ENCODE results near the gene DIS3L2.

DNA sequence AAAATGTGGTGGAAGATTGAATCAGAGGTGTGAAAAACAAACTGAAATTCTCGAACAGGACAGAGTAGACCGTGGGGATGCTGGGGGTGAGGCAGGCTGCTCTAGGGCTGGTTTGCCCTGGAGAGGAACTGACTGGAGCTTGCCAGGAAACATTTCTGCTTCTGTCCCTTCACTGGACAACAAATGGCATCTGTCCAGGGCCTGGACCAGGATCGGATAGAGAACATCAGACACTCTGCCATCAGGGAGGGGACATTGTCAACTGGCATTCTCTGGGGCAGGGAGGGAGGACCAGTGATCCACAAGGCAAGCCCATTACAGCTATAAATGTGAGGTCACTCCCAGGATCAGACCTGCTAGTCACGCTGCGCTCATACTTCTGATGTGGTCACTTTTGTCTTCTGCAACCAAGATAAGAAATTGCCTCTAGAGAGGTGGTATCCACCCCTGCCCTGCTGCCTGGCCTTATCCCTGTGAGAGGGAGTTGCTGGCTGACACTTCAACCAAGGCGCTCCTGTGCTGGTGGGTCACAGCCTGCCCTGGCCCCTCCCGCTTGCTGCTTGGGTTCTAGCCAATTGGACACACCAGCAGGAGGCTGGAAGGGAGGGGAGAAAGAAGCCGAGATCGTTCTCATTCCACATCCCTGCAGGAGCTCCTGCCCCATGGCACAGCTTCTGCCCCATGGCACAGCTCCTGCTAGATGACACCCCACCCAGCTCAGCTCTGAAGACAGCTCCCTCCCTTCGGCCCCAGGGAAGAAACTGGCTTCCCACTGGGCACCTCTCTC lies 44.0 kb upstream of the DIS3L2 start:
- TF ChIP-seq, protein P1, sequence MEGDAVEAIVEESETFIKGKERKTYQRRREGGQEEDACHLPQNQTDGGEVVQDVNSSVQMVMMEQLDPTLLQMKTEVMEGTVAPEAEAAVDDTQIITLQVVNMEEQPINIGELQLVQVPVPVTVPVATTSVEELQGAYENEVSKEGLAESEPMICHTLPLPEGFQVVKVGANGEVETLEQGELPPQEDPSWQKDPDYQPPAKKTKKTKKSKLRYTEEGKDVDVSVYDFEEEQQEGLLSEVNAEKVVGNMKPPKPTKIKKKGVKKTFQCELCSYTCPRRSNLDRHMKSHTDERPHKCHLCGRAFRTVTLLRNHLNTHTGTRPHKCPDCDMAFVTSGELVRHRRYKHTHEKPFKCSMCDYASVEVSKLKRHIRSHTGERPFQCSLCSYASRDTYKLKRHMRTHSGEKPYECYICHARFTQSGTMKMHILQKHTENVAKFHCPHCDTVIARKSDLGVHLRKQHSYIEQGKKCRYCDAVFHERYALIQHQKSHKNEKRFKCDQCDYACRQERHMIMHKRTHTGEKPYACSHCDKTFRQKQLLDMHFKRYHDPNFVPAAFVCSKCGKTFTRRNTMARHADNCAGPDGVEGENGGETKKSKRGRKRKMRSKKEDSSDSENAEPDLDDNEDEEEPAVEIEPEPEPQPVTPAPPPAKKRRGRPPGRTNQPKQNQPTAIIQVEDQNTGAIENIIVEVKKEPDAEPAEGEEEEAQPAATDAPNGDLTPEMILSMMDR (IDR thresholded peaks at IDR 0.05): no peak
- TF ChIP-seq POLR2A (IDR thresholded peaks at IDR 0.05) (no peak), POLR2AphosphoS5 (IDR thresholded peaks at IDR 0.05; ENCODE audit: insufficient read depth in 1 of 2, low read depth in 1 of 2) (no peak)
